Measurements from ENCODE around the gene MAL.
"Not testable (repeated sequence)": the region's sequence is repeated elsewhere in the genome, so short reads cannot be mapped to it uniquely, and the experiment has no call there.

DNA sequence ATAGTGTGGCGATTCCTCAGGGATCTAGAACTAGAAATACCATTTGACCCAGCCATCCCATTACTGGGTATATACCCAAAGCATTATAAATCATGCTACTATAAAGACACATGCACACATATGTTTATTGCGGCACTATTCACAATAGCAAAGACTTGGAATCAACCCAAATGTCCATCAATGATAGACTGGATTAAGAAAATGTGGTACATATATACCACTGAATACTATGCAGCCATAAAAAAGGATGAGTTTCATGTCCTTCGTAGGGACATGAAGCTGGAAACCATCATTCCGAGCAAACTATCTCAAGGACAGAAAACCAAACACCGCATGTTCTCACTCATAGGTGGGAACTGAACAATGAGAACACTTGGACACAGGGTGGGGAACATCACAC lies 72.8 kb downstream of the MAL start:
- TF ChIP-seq, protein P1, sequence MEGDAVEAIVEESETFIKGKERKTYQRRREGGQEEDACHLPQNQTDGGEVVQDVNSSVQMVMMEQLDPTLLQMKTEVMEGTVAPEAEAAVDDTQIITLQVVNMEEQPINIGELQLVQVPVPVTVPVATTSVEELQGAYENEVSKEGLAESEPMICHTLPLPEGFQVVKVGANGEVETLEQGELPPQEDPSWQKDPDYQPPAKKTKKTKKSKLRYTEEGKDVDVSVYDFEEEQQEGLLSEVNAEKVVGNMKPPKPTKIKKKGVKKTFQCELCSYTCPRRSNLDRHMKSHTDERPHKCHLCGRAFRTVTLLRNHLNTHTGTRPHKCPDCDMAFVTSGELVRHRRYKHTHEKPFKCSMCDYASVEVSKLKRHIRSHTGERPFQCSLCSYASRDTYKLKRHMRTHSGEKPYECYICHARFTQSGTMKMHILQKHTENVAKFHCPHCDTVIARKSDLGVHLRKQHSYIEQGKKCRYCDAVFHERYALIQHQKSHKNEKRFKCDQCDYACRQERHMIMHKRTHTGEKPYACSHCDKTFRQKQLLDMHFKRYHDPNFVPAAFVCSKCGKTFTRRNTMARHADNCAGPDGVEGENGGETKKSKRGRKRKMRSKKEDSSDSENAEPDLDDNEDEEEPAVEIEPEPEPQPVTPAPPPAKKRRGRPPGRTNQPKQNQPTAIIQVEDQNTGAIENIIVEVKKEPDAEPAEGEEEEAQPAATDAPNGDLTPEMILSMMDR (IDR thresholded peaks at IDR 0.05), result not testable (repeated sequence)
- TF ChIP-seq EP300 (IDR thresholded peaks at IDR 0.05), result not testable (repeated sequence)

Data from tibial nerve (tissue), 4 donors.